Measurements from ENCODE around the gene CLHC1.

GRCh38 chr2:55204536-55204935 is 27.6 kb downstream of the CLHC1 start:
- TF ChIP-seq CTCF (conservative IDR thresholded peaks at IDR 0.05; ENCODE audit: low read depth, low read length) (no peak), EZH2 (IDR thresholded peaks at IDR 0.05; ENCODE audit: low read length, unreplicated experiment) (no peak), EZH2phosphoT487 (IDR thresholded peaks at IDR 0.05; ENCODE audit: borderline replicate concordance, low read length) (no peak)

Data from PC-3 (cell line).